Smooth muscle cell of bladder (primary cell): ENCODE data around the gene SZRD1. TPM values are rescaled to one million over a fixed set of nuclear protein-coding genes. Genes with fewer than 3 reads are reported as not detected.

Source experiments
- total RNA-seq: library from RNA; depleted of rRNA; stranded (reverse); fragments of >200 nt; gene quantifications from 2 replicates; pipeline ENCODE4 v1.2.3, GENCODE V29; 2014

SZRD1 gene
- 13.4 and 21.3 TPM in 2 replicates for total RNA-seq

GRCh38 chr1:16366722-16367257 lies at the start of gene SZRD1:
Gene SZRD1 (plus strand): TSS chr1:16367242. CDS start chr1:16367258, 16 bp downstream.

GRCh38 chr1:16351994-16352841 lies 14.8 kb upstream of the SZRD1 start, which contains the start of gene FBXO42:
Gene FBXO42 (minus strand): TSS chr1:16352480. CDS start chr1:16315418, 37,062 bp downstream.

GRCh38 chr1:16436946-16437474 lies 70.0 kb downstream of the SZRD1 start, which contains the start of gene SPATA21:
Gene SPATA21 (minus strand): TSS chr1:16437424. CDS start chr1:16431371, 6,053 bp downstream.

GRCh38 chr1:16440470-16441281 lies 73.6 kb downstream of the SZRD1 start, which contains the start of gene NECAP2:
Gene NECAP2 (plus strand): TSS chr1:16440724. CDS start chr1:16440762, 38 bp downstream.

Other genes starting within 250 kb of the SZRD1 start
- 7.0 and 11.7 TPM in 2 replicates for gene EPHA2, start 211.2 kb upstream of the SZRD1 start, total RNA-seq
- 3.7 and 5.5 TPM in 2 replicates for gene ARHGEF19, start 154.6 kb upstream of the SZRD1 start, total RNA-seq
- gene CPLANE2, start 130.1 kb upstream of the SZRD1 start, total RNA-seq: 11.5 and 14.0 TPM in 2 replicates
- 7.1 and 11.9 TPM in 2 replicates for gene FBXO42, start 14.8 kb upstream of the SZRD1 start, total RNA-seq
- not detected in 2 replicates for gene SPATA21, start 70.2 kb downstream of the SZRD1 start, total RNA-seq
- gene NECAP2, start 73.5 kb downstream of the SZRD1 start, total RNA-seq: 65.0 and 76.4 TPM in 2 replicates
- gene RNU1-1, start 147.0 kb downstream of the SZRD1 start, total RNA-seq: 3,030 and 4,050 TPM in 2 replicates
- 35.0 and 55.2 TPM in 2 replicates for gene NBPF1, start 246.3 kb downstream of the SZRD1 start, total RNA-seq